Measurements from ENCODE around the gene PECR. TPM values are rescaled to one million over a fixed set of nuclear protein-coding genes. Genes with fewer than 3 reads are reported as not detected.
A peak's percentile ranks its signal among the peaks of the same experiment; 100 is the strongest.

PECR gene
- total and polyA plus RNA-seq, 2 of the 13 experiments (the other 11 are each of a cell fraction or from before 2014, with no cell fraction given), result 151 to 153 TPM

DNA sequence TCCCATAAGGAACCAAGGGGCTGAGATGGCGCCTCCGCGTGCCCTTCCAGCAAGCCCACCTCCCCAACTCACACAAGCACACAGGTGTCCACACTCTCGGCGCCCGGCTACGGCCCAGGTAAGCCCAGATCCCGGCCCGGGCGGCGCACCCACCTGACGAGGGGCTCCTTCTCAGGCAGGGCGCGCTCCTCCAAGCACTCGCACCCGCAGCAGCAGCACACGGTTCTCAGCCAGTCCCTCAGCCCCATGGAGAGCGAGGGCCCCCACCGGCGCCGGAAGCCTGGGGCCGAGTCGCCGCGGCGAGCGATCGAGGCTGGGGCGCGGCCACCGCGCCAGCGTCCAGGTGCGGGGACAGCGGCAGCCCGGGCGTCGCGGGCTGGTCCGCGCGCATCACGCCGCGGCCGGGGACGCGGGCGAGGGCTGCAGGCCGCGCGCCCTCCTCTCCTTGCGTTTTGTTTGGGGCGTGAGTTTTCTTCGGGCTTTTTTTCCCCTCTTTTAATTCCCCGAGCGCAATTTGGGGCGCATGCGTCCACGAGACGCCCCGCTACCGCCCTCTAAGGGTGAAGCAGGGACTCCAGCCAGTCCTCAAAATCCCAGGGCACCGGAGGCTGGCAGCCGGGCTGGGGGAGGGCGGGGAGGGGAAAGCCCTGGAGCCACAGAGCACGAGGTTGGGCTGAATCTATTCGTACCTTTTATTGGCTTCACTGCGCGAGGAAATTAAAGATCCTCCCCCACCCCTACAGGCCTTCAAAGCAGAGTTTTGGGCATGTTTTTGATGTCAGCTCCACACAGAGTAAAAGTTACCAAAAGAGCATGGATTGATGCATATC lies 68.3 kb downstream of the PECR start, which contains the start of gene MREG (continued):
- TF ChIP-seq, protein P1, sequence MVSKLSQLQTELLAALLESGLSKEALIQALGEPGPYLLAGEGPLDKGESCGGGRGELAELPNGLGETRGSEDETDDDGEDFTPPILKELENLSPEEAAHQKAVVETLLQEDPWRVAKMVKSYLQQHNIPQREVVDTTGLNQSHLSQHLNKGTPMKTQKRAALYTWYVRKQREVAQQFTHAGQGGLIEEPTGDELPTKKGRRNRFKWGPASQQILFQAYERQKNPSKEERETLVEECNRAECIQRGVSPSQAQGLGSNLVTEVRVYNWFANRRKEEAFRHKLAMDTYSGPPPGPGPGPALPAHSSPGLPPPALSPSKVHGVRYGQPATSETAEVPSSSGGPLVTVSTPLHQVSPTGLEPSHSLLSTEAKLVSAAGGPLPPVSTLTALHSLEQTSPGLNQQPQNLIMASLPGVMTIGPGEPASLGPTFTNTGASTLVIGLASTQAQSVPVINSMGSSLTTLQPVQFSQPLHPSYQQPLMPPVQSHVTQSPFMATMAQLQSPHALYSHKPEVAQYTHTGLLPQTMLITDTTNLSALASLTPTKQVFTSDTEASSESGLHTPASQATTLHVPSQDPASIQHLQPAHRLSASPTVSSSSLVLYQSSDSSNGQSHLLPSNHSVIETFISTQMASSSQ (IDR thresholded peaks at IDR 0.05; ENCODE audit: low read depth), result no peak
- TF ChIP-seq, protein P1 (CRISPR knock-in tag; IDR thresholded peaks at IDR 0.05; ENCODE audit: borderline replicate concordance), result peak; percentile 52; the same call in 1 of the 2 replicates
- TF ChIP-seq CBX5 (CRISPR knock-in tag; IDR thresholded peaks at IDR 0.05; ENCODE audit: borderline replicate concordance), result no peak
- peak; percentile 61 for TF ChIP-seq PHF8 (CRISPR knock-in tag; IDR thresholded peaks at IDR 0.05)
- no peak for TF ChIP-seq ZNF567 (CRISPR knock-in tag; IDR thresholded peaks at IDR 0.05; ENCODE audit: borderline replicate concordance)
- TF ChIP-seq CAMTA2 (CRISPR knock-in tag; IDR thresholded peaks at IDR 0.05; ENCODE audit: borderline replicate concordance), result no peak
- TF ChIP-seq YEATS2 (CRISPR knock-in tag; IDR thresholded peaks at IDR 0.05; ENCODE audit: borderline replicate concordance), result no peak
- TF ChIP-seq POLR2AphosphoS2 (IDR thresholded peaks at IDR 0.05; ENCODE audit: low read depth, low read length), result no peak
- TF ChIP-seq ZBTB20 (CRISPR knock-in tag; IDR thresholded peaks at IDR 0.05; ENCODE audit: borderline replicate concordance, low read depth), result 0 out of 2 replicates have a peak, but pooled peaks have one; percentile 44
- TF ChIP-seq ZNF639 (CRISPR knock-in tag; conservative IDR thresholded peaks at IDR 0.05), result peak; percentile 73; the same call in 1 of the 2 replicates
- no peak for TF ChIP-seq EZH2 (conservative IDR thresholded peaks at IDR 0.05; ENCODE audit: low read depth, low read length)
- TF ChIP-seq, protein P2, sequence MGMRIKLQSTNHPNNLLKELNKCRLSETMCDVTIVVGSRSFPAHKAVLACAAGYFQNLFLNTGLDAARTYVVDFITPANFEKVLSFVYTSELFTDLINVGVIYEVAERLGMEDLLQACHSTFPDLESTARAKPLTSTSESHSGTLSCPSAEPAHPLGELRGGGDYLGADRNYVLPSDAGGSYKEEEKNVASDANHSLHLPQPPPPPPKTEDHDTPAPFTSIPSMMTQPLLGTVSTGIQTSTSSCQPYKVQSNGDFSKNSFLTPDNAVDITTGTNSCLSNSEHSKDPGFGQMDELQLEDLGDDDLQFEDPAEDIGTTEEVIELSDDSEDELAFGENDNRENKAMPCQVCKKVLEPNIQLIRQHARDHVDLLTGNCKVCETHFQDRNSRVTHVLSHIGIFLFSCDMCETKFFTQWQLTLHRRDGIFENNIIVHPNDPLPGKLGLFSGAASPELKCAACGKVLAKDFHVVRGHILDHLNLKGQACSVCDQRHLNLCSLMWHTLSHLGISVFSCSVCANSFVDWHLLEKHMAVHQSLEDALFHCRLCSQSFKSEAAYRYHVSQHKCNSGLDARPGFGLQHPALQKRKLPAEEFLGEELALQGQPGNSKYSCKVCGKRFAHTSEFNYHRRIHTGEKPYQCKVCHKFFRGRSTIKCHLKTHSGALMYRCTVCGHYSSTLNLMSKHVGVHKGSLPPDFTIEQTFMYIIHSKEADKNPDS (CRISPR knock-in tag; IDR thresholded peaks at IDR 0.05), result no peak
- no peak for TF ChIP-seq ZNF619 (CRISPR knock-in tag; IDR thresholded peaks at IDR 0.05)
- no peak for TF ChIP-seq FOXA1 (IDR thresholded peaks at IDR 0.05)
- TF ChIP-seq FOXA1 (CRISPR knock-in tag; IDR thresholded peaks at IDR 0.05), result no peak; the same call in 1 of the 2 replicates
- TF ChIP-seq, protein P3, sequence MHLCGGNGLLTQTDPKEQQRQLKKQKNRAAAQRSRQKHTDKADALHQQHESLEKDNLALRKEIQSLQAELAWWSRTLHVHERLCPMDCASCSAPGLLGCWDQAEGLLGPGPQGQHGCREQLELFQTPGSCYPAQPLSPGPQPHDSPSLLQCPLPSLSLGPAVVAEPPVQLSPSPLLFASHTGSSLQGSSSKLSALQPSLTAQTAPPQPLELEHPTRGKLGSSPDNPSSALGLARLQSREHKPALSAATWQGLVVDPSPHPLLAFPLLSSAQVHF (CRISPR knock-in tag; IDR thresholded peaks at IDR 0.05), result no peak
- TF ChIP-seq ZNF841 (CRISPR knock-in tag; IDR thresholded peaks at IDR 0.05; ENCODE audit: borderline replicate concordance), result no peak
- TF ChIP-seq MBD4 (IDR thresholded peaks at IDR 0.05; ENCODE audit: borderline replicate concordance, low read length), result no peak
- TF ChIP-seq HOXA5 (CRISPR knock-in tag; IDR thresholded peaks at IDR 0.05), result no peak
- TF ChIP-seq ZKSCAN5 (CRISPR knock-in tag; IDR thresholded peaks at IDR 0.05), result no peak
- TF ChIP-seq SMYD3 (CRISPR knock-in tag; IDR thresholded peaks at IDR 0.05), result no peak
- no peak for TF ChIP-seq ZNF460 (CRISPR knock-in tag; IDR thresholded peaks at IDR 0.05; ENCODE audit: borderline replicate concordance)
